K562 (cell line): Measurements from ENCODE around the gene IGSF3. TPM values are rescaled to one million over a fixed set of nuclear protein-coding genes. Genes with fewer than 3 reads are reported as not detected.
A peak's percentile ranks its signal among the peaks of the same experiment; 100 is the strongest.

Experiments used
- ATAC-seq: fragments of 200-7000 bp; cut with Tn5 transposase; 3 replicates; pipeline ENCODE4 v1.9.1; 2020; ENCODE audit warnings: moderate library complexity
- BruUV-seq: library from RNA; stranded (reverse); fragments of 400-500 nt; replicated peaks from 2 replicates; lab custom pipeline; 2021; lab: Mats Ljungman, UMichigan
- CTCF ChIA-PET: fragments of 300-600 bp; formaldehyde crosslinking; extraction: SDS; loops from one replicate; lab custom pipeline; 2021; ENCODE audit warnings: low intra/inter-chr PET ratio; lab: Yijun Ruan, JAX
- POLR2A ChIA-PET: fragments of 300-600, 350-650 bp; sonication (Branson Sonifier 250); formaldehyde crosslinking; extraction: SDS; loops from one replicate; lab custom pipeline; 2021; ENCODE audit warnings: antibody characterized with exemption, inconsistent platforms; lab: Yijun Ruan, JAX
- DNase-seq, 4 experiments: peaks; one replicate each; pipeline versions ENCODE4 v3.0.0 to v3.0.0-alpha.2; 2011 to 2018; ENCODE audit warnings: low spot score in 3 of 4, mixed read lengths in 3 of 4; ENCODE audit errors: extremely low read depth in 1 of 4
- FAIRE-seq: peaks from 2 replicates; lab custom pipeline; 2011; peaks lifted over from hg19 to GRCh38; lab: Jason Lieb, UNC
- H2AFZ ChIP-seq: 2 replicates; pipeline ENCODE4 v1.6.0; 2011; ENCODE audit warnings: low read depth, low read length, control low read depth, inconsistent platforms
- H3K27ac ChIP-seq: fragments of 200-600 bp; 3 replicates; pipeline ENCODE4 v1.8.0; 2011; ENCODE audit warnings: low read depth, mild to moderate bottlenecking, control low read depth, inconsistent platforms, low read length, moderate library complexity, mixed read lengths; ENCODE audit errors: extremely low read depth
- H3K27me3 ChIP-seq, 2 experiments: fragments of 300-600 bp in 1 of 2; 2 replicates in 1 of 2; 3 replicates in 1 of 2; pipeline versions ENCODE4 v1.6.0 to v1.8.0; 2011; ENCODE audit warnings: inconsistent platforms in 2 of 2, low read length in 2 of 2, mild to moderate bottlenecking in 1 of 2, mixed read lengths in 1 of 2, moderate library complexity in 1 of 2; ENCODE audit not compliant: control insufficient read depth in 2 of 2, insufficient read depth in 2 of 2
- H3K36me3 ChIP-seq: fragments of 300-600 bp; 3 replicates; pipeline ENCODE4 v1.8.0; 2011; ENCODE audit warnings: mild to moderate bottlenecking, low read length, inconsistent platforms; ENCODE audit not compliant: control insufficient read depth, insufficient read depth
- H3K4me1 ChIP-seq, 2 experiments: fragments of 200-600 bp in 1 of 2; replicated peaks in 1 of 2; 2 replicates in 1 of 2; 3 replicates in 1 of 2; pipeline versions ENCODE4 v1.5.1 to v1.8.0; 2011; ENCODE audit warnings: inconsistent platforms in 2 of 2, low read length in 2 of 2, mild to moderate bottlenecking in 1 of 2, mixed read lengths in 1 of 2, moderate library complexity in 1 of 2; ENCODE audit not compliant: control insufficient read depth in 2 of 2, insufficient read depth in 2 of 2
- H3K4me2 ChIP-seq: 2 replicates; pipeline ENCODE4 v1.6.1; 2011; ENCODE audit warnings: low read length, control low read depth, inconsistent platforms, mixed read lengths; ENCODE audit not compliant: insufficient read depth
- H3K4me3 ChIP-seq: fragments of 200-600 bp; sonication (generic), shearing (Covaris generic); 2 replicates; pipeline ENCODE4 v1.5.1; 2016; ENCODE audit warnings: control low read depth, inconsistent platforms
- H3K79me2 ChIP-seq: fragments of 200-600 bp; 3 replicates; pipeline ENCODE4 v1.8.0; 2011; ENCODE audit warnings: low read length, inconsistent platforms; ENCODE audit not compliant: control insufficient read depth, insufficient read depth
- H3K9ac ChIP-seq, 2 experiments: 2 replicates each; pipeline versions ENCODE4 v1.6.0 to v1.6.1; 2011; ENCODE audit warnings: low read depth in 2 of 2, low read length in 2 of 2, control low read depth in 1 of 2, inconsistent platforms in 1 of 2, mild to moderate bottlenecking in 1 of 2, mixed read lengths in 1 of 2; ENCODE audit not compliant: insufficient read depth in 1 of 2
- H3K9me1 ChIP-seq: one replicate; pipeline ENCODE4 v1.6.0; 2011; ENCODE audit warnings: inconsistent platforms, mild to moderate bottlenecking, low read length, moderate library complexity; ENCODE audit not compliant: control insufficient read depth, insufficient read depth
- H3K9me3 ChIP-seq: replicated peaks from 2 replicates; pipeline ENCODE4 v1.5.1; 2011; ENCODE audit warnings: low read depth, low read length, inconsistent platforms; ENCODE audit not compliant: control insufficient read depth, insufficient read depth
- H4K20me1 ChIP-seq: replicated peaks from 2 replicates; pipeline ENCODE4 v1.6.1; 2011; ENCODE audit warnings: low read length, inconsistent platforms, mixed read lengths; ENCODE audit not compliant: control insufficient read depth, insufficient read depth
- C11orf30 ChIP-seq: fragments of 450-650 bp; IDR thresholded peaks from 2 replicates; pipeline ENCODE4 v1.6.1; 2016; ENCODE audit warnings: low read depth, mild to moderate bottlenecking
- KLF6 ChIP-seq: fragments of 250-450 bp; sonication (Bioruptor Pico); IDR thresholded peaks from 2 replicates; pipeline ENCODE4 v1.4.0; 2020; ENCODE audit warnings: mild to moderate bottlenecking, moderate library complexity, borderline replicate concordance
- MITF ChIP-seq: IDR thresholded peaks from 2 replicates; pipeline ENCODE4 v1.6.1; 2014; ENCODE audit warnings: antibody characterized with exemption
- PKNOX1 ChIP-seq: fragments of 450-650 bp; IDR thresholded peaks from 2 replicates; pipeline ENCODE4 v1.6.1; 2016
- PYGO2 ChIP-seq: fragments of 450-650 bp; IDR thresholded peaks from 2 replicates; pipeline ENCODE4 v1.6.1; 2016; ENCODE audit warnings: mild to moderate bottlenecking, missing genetic modification characterization, moderate library complexity, missing compliant biosample characterization
- SMAD3 ChIP-seq: fragments of 450-650 bp; formaldehyde crosslinking; conservative IDR thresholded peaks from 2 replicates; pipeline ENCODE4 v1.4.0; 2020; ENCODE audit warnings: mild to moderate bottlenecking
- TFAP4 ChIP-seq: sonication (generic); formaldehyde crosslinking; IDR thresholded peaks from 2 replicates; pipeline ENCODE4 v1.8.0; 2022; ENCODE audit warnings: missing genetic modification reagents, mild to moderate bottlenecking, moderate library complexity, borderline replicate concordance
- ZFX ChIP-seq: sonication (generic); formaldehyde crosslinking; IDR thresholded peaks from 2 replicates; pipeline ENCODE4 v1.8.0; 2022; ENCODE audit warnings: mild to moderate bottlenecking, missing genetic modification reagents, moderate library complexity
- ZNF24 ChIP-seq: fragments of 450-650 bp; IDR thresholded peaks from 2 replicates; pipeline ENCODE4 v1.6.1; 2016
- ZNF449 ChIP-seq: fragments of 250-450 bp; sonication (Bioruptor Pico); IDR thresholded peaks from 2 replicates; pipeline ENCODE4 v1.8.0; 2022; ENCODE audit warnings: moderate library complexity, mild to moderate bottlenecking, inconsistent platforms
- WGBS: fragments of 100-300 bp; shearing (Covaris generic); methylation state at CpG from one replicate; pipeline ENCODE4 v1.1.6; 2016; ENCODE audit warnings: low coverage, mixed read lengths; ENCODE audit not compliant: insufficient coverage; ENCODE audit errors: missing lambda C conversion rate; 5-methylcytosine and 5-hydroxymethylcytosine counted together
- in situ Hi-C: fragments of 300-500 bp; cut with MboI; formaldehyde crosslinking; loops from 4 replicates; pipeline ENCODE4 v1.15.0; 2018; ENCODE audit warnings: inconsistent platforms, mixed read lengths
- intact Hi-C: fragments of 100-400 bp; cut with micrococcal nuclease; formaldehyde crosslinking; loops from 2 replicates; pipeline ENCODE4 v1.14.2; 2022
- polyA plus RNA-seq, 8 experiments: library from polyadenylated mRNA; depleted of rRNA in 4 of 8; stranded (reverse) in 5 of 8; unstranded in 3 of 8; fragments of >200 nt; fragmentation: Nextera tagmentation in 2 of 8; fragmentation: Illumina TruSeq in 1 of 8; extraction: Ambion mirVana in 2 of 8; extraction: Trizol in 1 of 8; gene quantifications; 2 replicates each; pipeline versions ENCODE4 v1.2.1 to v1.2.3, GENCODE V29; 2011 to 2014; ENCODE audit warnings: inconsistent platforms in 1 of 8, missing spikeins in 1 of 8
- total RNA-seq, 7 experiments: library from RNA; depleted of rRNA in 6 of 7; stranded (reverse); fragments of >200 nt in 6 of 7; fragmentation: Illumina TruSeq in 2 of 7; extraction: Trizol in 2 of 7; gene quantifications; 2 replicates each; pipeline versions ENCODE4 v1.2.1 to v1.2.3, GENCODE V29; 2011 to 2021; ENCODE audit warnings: low replicate concordance in 1 of 7

The IGSF3 gene
- total and polyA plus RNA-seq, 9 of the 15 experiments (the other 6 are each of a cell fraction or from before 2014, with no cell fraction given) = 1.1 to 15.0 (median 8.3) TPM

- no peak overlapping the region for H2AFZ ChIP-seq
- H3K27me3 ChIP-seq = no peaks in the 10 kb centered on the region
- no peak overlapping the region for H3K9ac ChIP-seq
- ChIA-PET POLR2A (no interaction called here), CTCF (no interaction called here)
- DNase-seq = peak in 1 of 4 experiments; percentile 44
- no peaks in the 10 kb centered on the region; the same call in 2 of the 3 replicates for H3K36me3 ChIP-seq
- no peak for ATAC-seq
- peaks cover 16 to 24% of the 10 kb centered on the region in 2 experiments; a peak in 4 of 5 replicates for H3K4me1 ChIP-seq
- peaks cover 16% of the 10 kb centered on the region for H4K20me1 ChIP-seq
- in situ Hi-C loops (no loop called here), intact Hi-C loops (no loop called here)
- H3K4me2 ChIP-seq = no peak overlapping the region
- no peaks in the 10 kb centered on the region for H3K9me1 ChIP-seq
- TF ChIP-seq SMAD3 (CRISPR knock-in tag) (no peak), ZNF24 (peak; percentile 94), PYGO2 (tag) (no peak)
- FAIRE-seq = no peak
- no peak overlapping the region for H3K4me3 ChIP-seq
- H3K9me3 ChIP-seq = no peaks in the 10 kb centered on the region
- H3K79me2 ChIP-seq = peaks cover 90% of the 10 kb centered on the region
- WGBS = 77% methylated on average over 2 of the region's 2 CpGs
- H3K27ac ChIP-seq = no peak overlapping the region
- BruUV-seq = no TSS peak
Measured at GRCh38 chr1:116554924-116555323, 112.6 kb downstream of the IGSF3 start.

- ATAC-seq (no peak), DNase-seq (no peak), FAIRE-seq (no peak)
- CTCF ChIA-PET = no interaction called here
- Histone ChIP-seq H3K4me3 (no peak overlapping the region), H3K27me3 (no peaks in the 10 kb centered on the region), H3K9ac (no peak overlapping the region; a peak in 1 of 4 replicates), H3K36me3 (no peaks in the 10 kb centered on the region; the same call in 2 of the 3 replicates), H3K4me1 (peaks cover 12 to 20% of the 10 kb centered on the region in 2 experiments; a peak in 4 of 5 replicates), H3K9me1 (no peaks in the 10 kb centered on the region), H3K79me2 (peaks cover 90% of the 10 kb centered on the region), H3K9me3 (no peaks in the 10 kb centered on the region), H3K4me2 (no peak overlapping the region), H2AFZ (no peak overlapping the region), H4K20me1 (peaks cover 16% of the 10 kb centered on the region), H3K27ac (no peak overlapping the region)
- in situ Hi-C loops (no loop called here), intact Hi-C loops (no loop called here)
- no TSS peak for BruUV-seq
- WGBS = 90% methylated on average over 1 of the region's 1 CpG
- POLR2A ChIA-PET = no interaction called here
- TF ChIP-seq ZFX (CRISPR knock-in tag) (no peak), MITF (no peak), C11orf30 (peak; percentile 10; the same call in 1 of the 2 replicates), ZNF449 (no peak), KLF6 (CRISPR knock-in tag) (no peak), TFAP4 (CRISPR knock-in tag) (no peak), PKNOX1 (peak; percentile 90)
Measured at GRCh38 chr1:116553386-116554115, 114.0 kb downstream of the IGSF3 start.
